ENCODE results near the gene GRM2.
"Not testable (repeated sequence)": the region's sequence is repeated elsewhere in the genome, so short reads cannot be mapped to it uniquely, and the experiment has no call there.

The GRM2 gene

GRCh38 chr3:51719410-51720025 is 12.7 kb downstream of the GRM2 start:
- H3K27ac ChIP-seq: no peak overlapping the region
- no peak for DNase-seq (ENCODE audit: low read depth, low spot score)

- H3K27ac ChIP-seq: no peak overlapping the region
- DNase-seq (ENCODE audit: low read depth, low spot score): no peak
Observed at GRCh38 chr3:51720292-51721061, 13.6 kb downstream of the GRM2 start.

GRCh38 chr3:51721062-51721745 is 14.3 kb downstream of the GRM2 start:
- DNase-seq (ENCODE audit: low read depth, low spot score): no peak
- no peak overlapping the region for H3K27ac ChIP-seq

GRCh38 chr3:51722362-51722761 is 15.5 kb downstream of the GRM2 start:
- DNase-seq (ENCODE audit: low read depth, low spot score): no peak
- H3K27ac ChIP-seq: no peak overlapping the region

GRCh38 chr3:51727500-51727899 is 20.6 kb downstream of the GRM2 start:
- DNase-seq (ENCODE audit: low read depth, low spot score): no peak
- H3K27ac ChIP-seq: no peak overlapping the region

GRCh38 chr3:51729042-51729633 is 22.3 kb downstream of the GRM2 start:
- peak; percentile 22 for DNase-seq (ENCODE audit: low read depth, low spot score)
- no peak overlapping the region for H3K27ac ChIP-seq

GRCh38 chr3:51733859-51734571 is 27.1 kb downstream of the GRM2 start:
- DNase-seq (ENCODE audit: low read depth, low spot score): no peak
- no peak overlapping the region for H3K27ac ChIP-seq

GRCh38 chr3:51734572-51734907 is 27.7 kb downstream of the GRM2 start:
- no peak for DNase-seq (ENCODE audit: low read depth, low spot score)
- no peak overlapping the region for H3K27ac ChIP-seq

- DNase-seq (ENCODE audit: low read depth, low spot score): no peak
- no peak overlapping the region for H3K27ac ChIP-seq
Observed at GRCh38 chr3:51735039-51735438, 28.2 kb downstream of the GRM2 start.

- DNase-seq (ENCODE audit: low read depth, low spot score): no peak
- H3K27ac ChIP-seq: no peak overlapping the region
Observed at GRCh38 chr3:51735950-51736349, 29.1 kb downstream of the GRM2 start.

- DNase-seq (ENCODE audit: low read depth, low spot score): no peak
- H3K27ac ChIP-seq: no peak overlapping the region
Observed at GRCh38 chr3:51739110-51739509, 32.2 kb downstream of the GRM2 start.

- not testable (repeated sequence) for H3K27ac ChIP-seq; DNase-seq (ENCODE audit: low read depth, low spot score)
Observed at GRCh38 chr3:51742320-51742719, 35.5 kb downstream of the GRM2 start.

- not testable (repeated sequence) for H3K27ac ChIP-seq; DNase-seq (ENCODE audit: low read depth, low spot score)
Observed at GRCh38 chr3:51742978-51743377, 36.1 kb downstream of the GRM2 start.

GRCh38 chr3:51747840-51748239 is 41.0 kb downstream of the GRM2 start:
- no peak overlapping the region for H3K27ac ChIP-seq
- DNase-seq (ENCODE audit: low read depth, low spot score): no peak

GRCh38 chr3:51748327-51748726 is 41.5 kb downstream of the GRM2 start:
- DNase-seq (ENCODE audit: low read depth, low spot score): no peak
- H3K27ac ChIP-seq: no peak overlapping the region

- H3K27ac ChIP-seq: no peak overlapping the region
- DNase-seq (ENCODE audit: low read depth, low spot score): no peak
Observed at GRCh38 chr3:51750878-51751277, 44.0 kb downstream of the GRM2 start.

GRCh38 chr3:51751287-51751686 is 44.4 kb downstream of the GRM2 start:
- no peak overlapping the region for H3K27ac ChIP-seq
- no peak for DNase-seq (ENCODE audit: low read depth, low spot score)

GRCh38 chr3:51753763-51754750 is 47.2 kb downstream of the GRM2 start:
- peak overlapping the region; percentile 68 for H3K27ac ChIP-seq
- DNase-seq (ENCODE audit: low read depth, low spot score): not testable (repeated sequence)

- DNase-seq (ENCODE audit: low read depth, low spot score): no peak
- H3K27ac ChIP-seq: no peak overlapping the region
Observed at GRCh38 chr3:51759203-51759602, 52.3 kb downstream of the GRM2 start.
